B cell (primary cell): Measurements from ENCODE around the gene AGAP1. TPM values are rescaled to one million over a fixed set of nuclear protein-coding genes. Genes with fewer than 3 reads are reported as not detected.

Source experiments
- ATAC-seq: fragments of 200-7000 bp; cut with Tn5 transposase; one replicate; pipeline ENCODE4 v1.10.0; 2021; ENCODE audit warnings: low read depth, mild to moderate bottlenecking, moderate number of reproducible peaks, moderate library complexity
- CTCF ChIA-PET: fragments of 350-600 bp; sonication (Branson Sonifier 250); formaldehyde crosslinking; loops from one replicate; lab custom pipeline; 2021; ENCODE audit warnings: antibody characterized with exemption, inconsistent platforms; lab: Charles Lee
- POLR2A ChIA-PET: fragments of 350-600 bp; sonication (Branson Sonifier 250); formaldehyde crosslinking; loops from one replicate; lab custom pipeline; 2021; ENCODE audit warnings: antibody characterized with exemption; lab: Charles Lee
- DNase-seq: peaks from one replicate; pipeline ENCODE4 v3.0.0; 2013
- H2AFZ ChIP-seq: 2 replicates; pipeline ENCODE4 v1.6.1; 2012; ENCODE audit warnings: mild to moderate bottlenecking, low read depth, low read length; ENCODE audit not compliant: insufficient read depth, poor library complexity, severe bottlenecking
- H3K27ac ChIP-seq, 2 donors: 1 replicate in 1 of 2; 2 replicates in 1 of 2; pipeline ENCODE4 v1.5.1; 2012 to 2013; ENCODE audit warnings: low read length in 2 of 2, mild to moderate bottlenecking in 2 of 2, moderate library complexity in 1 of 2
- H3K27me3 ChIP-seq, 4 experiments: fragments of 200-600 bp in 1 of 4; sonication (generic) in 1 of 4; replicated peaks in 1 of 4; 1 replicate in 2 of 4; 2 replicates in 2 of 4; pipeline versions ENCODE4 v1.6.1 to v1.7.0; 2013 to 2016; ENCODE audit warnings: low read length in 3 of 4, mild to moderate bottlenecking in 2 of 4, mixed read lengths in 1 of 4, moderate library complexity in 1 of 4; ENCODE audit not compliant: insufficient read depth in 4 of 4, control insufficient read depth in 3 of 4; ENCODE audit errors: control extremely low read depth in 1 of 4
- H3K36me3 ChIP-seq, 2 experiments: replicated peaks in 1 of 2; 1 replicate in 1 of 2; 2 replicates in 1 of 2; pipeline versions ENCODE4 v1.6.1 to v1.7.1; 2013; ENCODE audit warnings: low read length in 1 of 2; ENCODE audit not compliant: insufficient read depth in 2 of 2, control insufficient read depth in 1 of 2; ENCODE audit errors: control extremely low read depth in 1 of 2, extremely low read depth in 1 of 2
- H3K4me1 ChIP-seq, 2 donors: fragments of 200-600 bp in 1 of 2; sonication (generic) in 1 of 2; 1 replicate in 1 of 2; 2 replicates in 1 of 2; pipeline versions ENCODE4 v1.5.1 to v1.6.1; 2013 to 2017; ENCODE audit warnings: low read length in 2 of 2; ENCODE audit not compliant: control insufficient read depth in 2 of 2, insufficient read depth in 2 of 2
- H3K4me2 ChIP-seq: replicated peaks from 2 replicates; pipeline ENCODE3; 2012; ENCODE audit warnings: mild to moderate bottlenecking, low read depth, low read length; ENCODE audit not compliant: poor library complexity, severe bottlenecking
- H3K4me3 ChIP-seq, 5 experiments: fragments of 200-600 bp in 1 of 5; sonication (generic) in 1 of 5; 1 replicate in 3 of 5; 2 replicates in 2 of 5; pipeline versions ENCODE4 v1.5.1 to v1.7.0; 2011 to 2016; ENCODE audit warnings: low read length in 4 of 5, mild to moderate bottlenecking in 4 of 5, low read depth in 2 of 5, control low read depth in 1 of 5, moderate library complexity in 1 of 5; ENCODE audit not compliant: insufficient read depth in 1 of 5; ENCODE audit errors: control extremely low read depth in 1 of 5, extremely low read depth in 1 of 5
- H3K79me2 ChIP-seq: fragments of 200-600 bp; sonication (generic); one replicate; pipeline ENCODE4 v1.6.0; 2016; ENCODE audit warnings: low read length; ENCODE audit not compliant: control insufficient read depth, insufficient read depth
- H3K9ac ChIP-seq: fragments of 200-600 bp; sonication (generic); 2 replicates; pipeline ENCODE4 v1.6.1; 2017; ENCODE audit warnings: mild to moderate bottlenecking, low read length, moderate library complexity
- H3K9me3 ChIP-seq, 3 donors: one replicate each; pipeline versions ENCODE4 v1.6.1 to v1.7.1; 2013; ENCODE audit warnings: low read length in 2 of 3; ENCODE audit not compliant: control insufficient read depth in 2 of 3, insufficient read depth in 1 of 3; ENCODE audit errors: control extremely low read depth in 1 of 3
- H4K20me1 ChIP-seq: 2 replicates; pipeline ENCODE4 v1.6.0; 2012; ENCODE audit warnings: mild to moderate bottlenecking, low read length; ENCODE audit not compliant: insufficient read depth, control insufficient read depth, poor library complexity, severe bottlenecking
- H3K27ac Mint-ChIP-seq: one replicate; pipeline ENCODE4 v1.8.0; 2021; ENCODE audit warnings: mixed read lengths
- H3K27me3 Mint-ChIP-seq: one replicate; pipeline ENCODE4 v1.8.0; 2021; ENCODE audit warnings: mixed read lengths
- H3K4me1 Mint-ChIP-seq: one replicate; pipeline ENCODE4 v1.8.0; 2021; ENCODE audit warnings: mixed read lengths
- H3K4me3 Mint-ChIP-seq: one replicate; pipeline ENCODE4 v1.8.0; 2021; ENCODE audit warnings: mixed read lengths
- H3K9me3 Mint-ChIP-seq: one replicate; pipeline ENCODE4 v1.8.0; 2022; ENCODE audit warnings: mixed read lengths; ENCODE audit not compliant: insufficient read depth
- CTCF ChIP-seq: fragments of 200-600 bp; IDR thresholded peaks from one replicate; pipeline ENCODE4 v1.8.0; 2022; ENCODE audit warnings: antibody characterized with exemption, mild to moderate bottlenecking
- EZH2 ChIP-seq: IDR thresholded peaks from 2 replicates; pipeline ENCODE4 v1.6.1; 2012; ENCODE audit warnings: borderline replicate concordance, low read depth, mild to moderate bottlenecking, moderate library complexity, low read length; ENCODE audit not compliant: insufficient read depth, poor library complexity, severe bottlenecking
- WGBS: methylation state at CpG from one replicate; pipeline ENCODE4 v1.1.5; 2013; ENCODE audit warnings: missing lambda C conversion rate; ENCODE audit not compliant: insufficient coverage; 5-methylcytosine and 5-hydroxymethylcytosine counted together
- intact Hi-C: fragments of 100-400 bp; cut with micrococcal nuclease; formaldehyde crosslinking; loops from one replicate; pipeline ENCODE4 v1.10.0; 2022
- polyA plus RNA-seq: library from polyadenylated mRNA; depleted of rRNA; stranded (reverse); fragments of >200 nt; gene quantifications from 2 replicates; pipeline ENCODE4 v1.2.3, GENCODE V29; 2012
- total RNA-seq, 2 donors: library from RNA; stranded (reverse); fragments of 120-200 nt in 1 of 2; gene quantifications; 1 replicate in 1 of 2; 2 replicates in 1 of 2; pipeline versions ENCODE4 v1.2.3 to v1.2.4, GENCODE V29; 2013 to 2022

AGAP1 gene
- total and polyA plus RNA-seq, 2 donors (not counting 1 experiment from before 2014, with no cell fraction given) = 0.01 TPM; not detected in 1

GRCh38 chr2:236117401-236117800, 623.6 kb downstream of the AGAP1 start:
- CTCF ChIA-PET = no interaction called here
- POLR2A ChIA-PET = no interaction called here
- no peak overlapping the region for H3K27ac ChIP-seq

GRCh38 chr2:236117861-236118269, 624.0 kb downstream of the AGAP1 start:
- H3K9me3 Mint-ChIP-seq = no peaks in the 10 kb centered on the region
- DNase-seq = no peak
- no peak for ATAC-seq
- no peak overlapping the region for H3K9ac ChIP-seq
- H3K4me1 ChIP-seq = no peaks in the 10 kb centered on the region
- H3K27me3 Mint-ChIP-seq = peaks cover 11% of the 10 kb centered on the region
- H3K4me3 Mint-ChIP-seq = no peak overlapping the region
- H3K4me2 ChIP-seq = no peak overlapping the region
- no peaks in the 10 kb centered on the region for H3K4me1 Mint-ChIP-seq
- H3K27me3 ChIP-seq = no peaks in the 10 kb centered on the region
- H3K4me3 ChIP-seq = no peak overlapping the region
- WGBS = 69% methylated on average over 9 of the region's 10 CpGs
- POLR2A ChIA-PET = no interaction called here
- intact Hi-C loops = no loop called here
- no peak overlapping the region for H2AFZ ChIP-seq
- no peak overlapping the region for H3K27ac ChIP-seq
- CTCF ChIA-PET = no interaction called here
- TF ChIP-seq CTCF (no peak), EZH2 (no peak)
- H3K9me3 ChIP-seq = peaks cover 0 to 10% (median 0%) of the 10 kb centered on the region in 3 donors
- H3K36me3 ChIP-seq = no peaks in the 10 kb centered on the region
- no peak overlapping the region for H3K27ac Mint-ChIP-seq
- no peaks in the 10 kb centered on the region for H4K20me1 ChIP-seq
- no peaks in the 10 kb centered on the region for H3K79me2 ChIP-seq

More at GRCh38 chr2:236117401-236117800, 623.6 kb downstream of the AGAP1 start:
- ATAC-seq (no peak), DNase-seq (no peak)
- H3K79me2 ChIP-seq = no peaks in the 10 kb centered on the region
- no peak overlapping the region for H3K4me3 Mint-ChIP-seq
- H3K36me3 ChIP-seq = no peaks in the 10 kb centered on the region
- H3K27ac Mint-ChIP-seq = no peak overlapping the region
- intact Hi-C loops = no loop called here
- H3K4me2 ChIP-seq = no peak overlapping the region
- H3K9me3 Mint-ChIP-seq = no peaks in the 10 kb centered on the region
- peaks cover 11% of the 10 kb centered on the region for H3K27me3 Mint-ChIP-seq
- WGBS = 92% methylated on average over 4 of the region's 10 CpGs
- H3K9ac ChIP-seq = no peak overlapping the region
- no peaks in the 10 kb centered on the region for H3K27me3 ChIP-seq
- no peak overlapping the region for H2AFZ ChIP-seq
- H3K4me1 Mint-ChIP-seq = no peaks in the 10 kb centered on the region
- H3K9me3 ChIP-seq = peaks cover 0 to 13% (median 0%) of the 10 kb centered on the region in 3 donors
- H3K4me3 ChIP-seq = no peak overlapping the region
- TF ChIP-seq CTCF (no peak), EZH2 (no peak)
- no peaks in the 10 kb centered on the region for H4K20me1 ChIP-seq
- no peaks in the 10 kb centered on the region for H3K4me1 ChIP-seq
